Suppressor macrophage treated with lipopolysaccharide for 4 hours (primary cell): ENCODE measurements around the gene NUAK1.
A peak's percentile ranks its signal among the peaks of the same experiment; 100 is the strongest.
"Not testable (repeated sequence)": the region's sequence is repeated elsewhere in the genome, so short reads cannot be mapped to it uniquely, and the experiment has no call there.

ENCODE experiments used
- DNase-seq: peaks from one replicate; pipeline ENCODE4 v3.0.0-alpha.2; 2020

The NUAK1 gene

GRCh38 chr12:106145539-106146447, 7.0 kb upstream of the NUAK1 start:
- DNase-seq, result no peak

- peak; percentile 51 for DNase-seq
Measured at GRCh38 chr12:106144847-106145246, 6.1 kb upstream of the NUAK1 start.

- DNase-seq, result no peak
Measured at GRCh38 chr12:106142591-106143261, 4.0 kb upstream of the NUAK1 start.

- DNase-seq, result not testable (repeated sequence)
Measured at GRCh38 chr12:106141920-106142319, 3.2 kb upstream of the NUAK1 start.

GRCh38 chr12:106141452-106141851, 2.7 kb upstream of the NUAK1 start:
- no peak for DNase-seq

- DNase-seq, result no peak
Measured at GRCh38 chr12:106141003-106141402, 2.2 kb upstream of the NUAK1 start.

- no peak for DNase-seq
Measured at GRCh38 chr12:106140223-106140986, 1.7 kb upstream of the NUAK1 start.

- peak; percentile 17 for DNase-seq
Measured at GRCh38 chr12:106139422-106140171, 843 bp upstream of the NUAK1 start.

GRCh38 chr12:106138357-106138632, 459 bp downstream of the NUAK1 start:
- DNase-seq, result no peak

GRCh38 chr12:106137530-106138356, 1.0 kb downstream of the NUAK1 start:
- DNase-seq, result no peak

GRCh38 chr12:106136263-106136662, 2.5 kb downstream of the NUAK1 start:
- DNase-seq, result peak; percentile 90

GRCh38 chr12:106135781-106136180, 3.0 kb downstream of the NUAK1 start:
- no peak for DNase-seq

- DNase-seq, result no peak
Measured at GRCh38 chr12:106135075-106135474, 3.7 kb downstream of the NUAK1 start.

GRCh38 chr12:106134294-106134949, 4.3 kb downstream of the NUAK1 start:
- no peak for DNase-seq

- no peak for DNase-seq
Measured at GRCh38 chr12:106133136-106134087, 5.3 kb downstream of the NUAK1 start.

- no peak for DNase-seq
Measured at GRCh38 chr12:106132175-106133135, 6.3 kb downstream of the NUAK1 start.

GRCh38 chr12:106131676-106132075, 7.1 kb downstream of the NUAK1 start:
- DNase-seq, result no peak

- no peak for DNase-seq
Measured at GRCh38 chr12:106130474-106131113, 8.2 kb downstream of the NUAK1 start.
